HepG2 (cell line): ENCODE data around the gene STX4. TPM values are rescaled to one million over a fixed set of nuclear protein-coding genes. Genes with fewer than 3 reads are reported as not detected.
A peak's percentile ranks its signal among the peaks of the same experiment; 100 is the strongest.

Experiments
- CCDC6 ChIP-seq: sonication (generic); formaldehyde crosslinking; IDR thresholded peaks from 2 replicates; pipeline ENCODE4 v1.8.1; 2022; ENCODE audit warnings: mild to moderate bottlenecking, missing genetic modification reagents, moderate library complexity
- CREB3 ChIP-seq: sonication (generic); formaldehyde crosslinking; IDR thresholded peaks from 2 replicates; pipeline ENCODE4 v1.5.0; 2020; ENCODE audit warnings: missing genetic modification reagents
- DZIP1 ChIP-seq: sonication (generic); formaldehyde crosslinking; IDR thresholded peaks from 2 replicates; pipeline ENCODE4 v1.5.0; 2020; ENCODE audit warnings: mild to moderate bottlenecking, missing genetic modification reagents
- ELF4 ChIP-seq: sonication (generic); formaldehyde crosslinking; IDR thresholded peaks from 2 replicates; pipeline ENCODE4 v1.5.0; 2020; ENCODE audit warnings: missing genetic modification reagents, mild to moderate bottlenecking, moderate library complexity, borderline replicate concordance
- FOSL2 ChIP-seq: sonication (generic); formaldehyde crosslinking; IDR thresholded peaks from 2 replicates; pipeline ENCODE4 v1.4.0; 2020; ENCODE audit warnings: missing genetic modification reagents
- FOXC1 ChIP-seq: sonication (generic); formaldehyde crosslinking; IDR thresholded peaks from 2 replicates; pipeline ENCODE4 v1.8.0; 2022; ENCODE audit warnings: mild to moderate bottlenecking, missing genetic modification reagents, borderline replicate concordance
- MLX ChIP-seq: IDR thresholded peaks from 2 replicates; pipeline ENCODE4 v1.6.1; 2016
- MTA3 ChIP-seq: sonication (generic); formaldehyde crosslinking; IDR thresholded peaks from 2 replicates; pipeline ENCODE4 v1.4.0; 2020; ENCODE audit warnings: missing genetic modification reagents
- MTERF4 ChIP-seq: sonication (generic); formaldehyde crosslinking; IDR thresholded peaks from 2 replicates; pipeline ENCODE4 v1.8.0; 2023; ENCODE audit warnings: mild to moderate bottlenecking, missing genetic modification reagents
- NPAS2 ChIP-seq: sonication (generic); formaldehyde crosslinking; IDR thresholded peaks from 2 replicates; pipeline ENCODE4 v1.8.0; 2022; ENCODE audit warnings: mild to moderate bottlenecking, missing genetic modification reagents, borderline replicate concordance
- PAWR ChIP-seq: sonication (generic); formaldehyde crosslinking; IDR thresholded peaks from 2 replicates; pipeline ENCODE4 v1.4.0; 2020; ENCODE audit warnings: missing genetic modification reagents, mild to moderate bottlenecking, borderline replicate concordance
- SKI ChIP-seq: fragments of 450-650 bp; IDR thresholded peaks from one replicate; pipeline ENCODE4 v1.6.1; 2018; ENCODE audit warnings: mild to moderate bottlenecking; ENCODE audit not compliant: partially characterized antibody
- SMARCE1 ChIP-seq: fragments of 450-650 bp; IDR thresholded peaks from 2 replicates; pipeline ENCODE4 v1.6.1; 2017; ENCODE audit warnings: borderline replicate concordance
- WIZ ChIP-seq: sonication (generic); formaldehyde crosslinking; IDR thresholded peaks from 2 replicates; pipeline ENCODE4 v1.5.1; 2020; ENCODE audit warnings: mild to moderate bottlenecking, missing genetic modification reagents
- ZBTB46 ChIP-seq: sonication (generic); formaldehyde crosslinking; IDR thresholded peaks from 2 replicates; pipeline ENCODE4 v1.4.0; 2020; ENCODE audit warnings: mild to moderate bottlenecking, missing genetic modification reagents, borderline replicate concordance
- ZNF20 ChIP-seq: sonication (generic); formaldehyde crosslinking; IDR thresholded peaks from 2 replicates; pipeline ENCODE4 v1.4.0; 2020; ENCODE audit warnings: mild to moderate bottlenecking, moderate library complexity, missing genetic modification reagents
- ZNF33A ChIP-seq: sonication (generic); formaldehyde crosslinking; IDR thresholded peaks from 2 replicates; pipeline ENCODE4 v1.5.1; 2020; ENCODE audit warnings: missing genetic modification reagents, mild to moderate bottlenecking, moderate library complexity, borderline replicate concordance
- ZNF597 ChIP-seq: sonication (generic); formaldehyde crosslinking; IDR thresholded peaks from 2 replicates; pipeline ENCODE4 v1.5.0; 2020; ENCODE audit warnings: missing genetic modification reagents
- ZNF605 ChIP-seq: sonication (generic); formaldehyde crosslinking; IDR thresholded peaks from 2 replicates; pipeline ENCODE4 v1.8.0; 2022; ENCODE audit warnings: mild to moderate bottlenecking, missing genetic modification reagents
- ZNF672 ChIP-seq: sonication (generic); formaldehyde crosslinking; IDR thresholded peaks from 2 replicates; pipeline ENCODE4 v1.8.1; 2022; ENCODE audit warnings: missing genetic modification reagents
- ZNF746 ChIP-seq: sonication (generic); formaldehyde crosslinking; IDR thresholded peaks from 2 replicates; pipeline ENCODE4 v1.8.0; 2022; ENCODE audit warnings: mild to moderate bottlenecking, missing genetic modification reagents
- polyA plus RNA-seq, 8 experiments: library from polyadenylated mRNA; depleted of rRNA in 3 of 8; stranded (reverse) in 7 of 8; unstranded in 1 of 8; fragments of >200 nt; fragmentation: Illumina TruSeq in 4 of 8; extraction: Trizol in 4 of 8; gene quantifications; 2 replicates each; pipeline versions ENCODE4 v1.2.1 to v1.2.3, GENCODE V29; 2011 to 2016; ENCODE audit warnings: low read depth in 4 of 8, missing spikeins in 1 of 8, mixed read lengths in 1 of 8; ENCODE audit not compliant: insufficient read depth in 1 of 8
- total RNA-seq, 5 experiments: library from RNA; depleted of rRNA; stranded (reverse); fragments of >200 nt; fragmentation: Illumina TruSeq; extraction: Trizol; gene quantifications; 2 replicates each; pipeline ENCODE4 v1.2.3, GENCODE V29; 2016; ENCODE audit warnings: low read depth in 1 of 5

The STX4 gene
- total and polyA plus RNA-seq, 2 of the 13 experiments (the other 11 are each of a cell fraction or from before 2014, with no cell fraction given) = 29.2 to 34.6 TPM

- TF ChIP-seq SMARCE1 (no peak), ZNF33A (CRISPR knock-in tag) (no peak), MTA3 (CRISPR knock-in tag) (no peak), ELF4 (CRISPR knock-in tag) (peak; percentile 40; the same call in 1 of the 2 replicates), ZNF597 (no peak), SKI (peak; percentile 84), PAWR (CRISPR knock-in tag) (no peak), ZNF605 (CRISPR knock-in tag) (peak; percentile 81; the same call in 1 of the 2 replicates), NPAS2 (no peak), ZNF746 (CRISPR knock-in tag) (peak; percentile 4; the same call in 1 of the 2 replicates), CREB3 (CRISPR knock-in tag) (no peak), DZIP1 (CRISPR knock-in tag) (no peak), FOSL2 (CRISPR knock-in tag) (no peak; the same call in 1 of the 2 replicates), MLX (peak; percentile 44), CCDC6 (no peak; the same call in 1 of the 2 replicates), ZNF672 (CRISPR knock-in tag) (no peak), MTERF4 (CRISPR knock-in tag) (no peak), WIZ (CRISPR knock-in tag) (peak; percentile 88), FOXC1 (CRISPR knock-in tag) (peak; percentile 54; the same call in 1 of the 2 replicates), ZNF20 (CRISPR knock-in tag) (no peak), ZBTB46 (peak; percentile 83; the same call in 1 of the 2 replicates)
Observed at GRCh38 chr16:30998852-30999761, 34.3 kb upstream of the STX4 start (continued).
